Non-pigmented ciliary epithelial cell (primary cell): Measurements from ENCODE around the gene C1QTNF12.
"Not testable (repeated sequence)": the region's sequence is repeated elsewhere in the genome, so short reads cannot be mapped to it uniquely, and the experiment has no call there.

Source experiments
- DNase-seq: peaks from one replicate; pipeline ENCODE4 v3.0.0-alpha.2; 2010; ENCODE audit warnings: low read depth

C1QTNF12 gene

GRCh38 chr1:1199141-1199960 is 47.2 kb downstream of the C1QTNF12 start:
- DNase-seq, result no peak

GRCh38 chr1:1198423-1199140 is 47.9 kb downstream of the C1QTNF12 start:
- DNase-seq, result no peak

GRCh38 chr1:1197551-1198422 is 48.7 kb downstream of the C1QTNF12 start:
- no peak for DNase-seq

- no peak for DNase-seq
Measured at GRCh38 chr1:1197188-1197500, 49.4 kb downstream of the C1QTNF12 start.

- no peak for DNase-seq
Measured at GRCh38 chr1:1196431-1197187, 49.9 kb downstream of the C1QTNF12 start.

- not testable (repeated sequence) for DNase-seq
Measured at GRCh38 chr1:1195726-1196125, 50.8 kb downstream of the C1QTNF12 start.

GRCh38 chr1:1194723-1195122 is 51.8 kb downstream of the C1QTNF12 start:
- no peak for DNase-seq
